Parathyroid adenoma (tissue), 2 donors: ENCODE measurements around the gene XRCC1.

ENCODE experiments used
- H2AFZ ChIP-seq: fragments of 300-600 bp; sonication (generic); one replicate; pipeline ENCODE4 v1.7.0; 2017; ENCODE audit warnings: antibody characterized with exemption, mild to moderate bottlenecking
- H3K27ac ChIP-seq: fragments of 300-600 bp; sonication (generic); one replicate; pipeline ENCODE4 v1.7.0; 2017
- H3K27me3 ChIP-seq: fragments of 300-600 bp; sonication (generic); one replicate; pipeline ENCODE4 v1.7.0; 2017; ENCODE audit warnings: low read length; ENCODE audit not compliant: control insufficient read depth, insufficient read depth
- H3K36me3 ChIP-seq: fragments of 300-600 bp; sonication (generic); one replicate; pipeline ENCODE4 v1.7.0; 2017; ENCODE audit warnings: low read length; ENCODE audit not compliant: control insufficient read depth, insufficient read depth
- H3K4me1 ChIP-seq: fragments of 300-600 bp; sonication (generic); one replicate; pipeline ENCODE4 v1.7.0; 2017; ENCODE audit warnings: control low read depth
- H3K4me2 ChIP-seq: fragments of 300-600 bp; sonication (generic); one replicate; pipeline ENCODE4 v1.7.0; 2017; ENCODE audit warnings: low read length
- H3K4me3 ChIP-seq: fragments of 300-600 bp; sonication (generic); one replicate; pipeline ENCODE4 v1.7.0; 2017; ENCODE audit warnings: low read depth, low read length
- H3K79me2 ChIP-seq: fragments of 300-600 bp; sonication (generic); one replicate; pipeline ENCODE4 v1.7.0; 2017; ENCODE audit warnings: control low read depth
- H3K9ac ChIP-seq: fragments of 300-600 bp; sonication (generic); one replicate; pipeline ENCODE4 v1.7.0; 2017; ENCODE audit warnings: mild to moderate bottlenecking
- H3K9me3 ChIP-seq: fragments of 300-600 bp; sonication (generic); one replicate; pipeline ENCODE4 v1.7.0; 2017; ENCODE audit warnings: low read length; ENCODE audit not compliant: control insufficient read depth
- CTCF ChIP-seq: fragments of 300-600 bp; sonication (generic); IDR thresholded peaks from one replicate; pipeline ENCODE4 v1.7.0; 2017; ENCODE audit warnings: antibody characterized with exemption, mild to moderate bottlenecking
- donor health status: primary hyperparathyroidism.

Gene XRCC1

DNA sequence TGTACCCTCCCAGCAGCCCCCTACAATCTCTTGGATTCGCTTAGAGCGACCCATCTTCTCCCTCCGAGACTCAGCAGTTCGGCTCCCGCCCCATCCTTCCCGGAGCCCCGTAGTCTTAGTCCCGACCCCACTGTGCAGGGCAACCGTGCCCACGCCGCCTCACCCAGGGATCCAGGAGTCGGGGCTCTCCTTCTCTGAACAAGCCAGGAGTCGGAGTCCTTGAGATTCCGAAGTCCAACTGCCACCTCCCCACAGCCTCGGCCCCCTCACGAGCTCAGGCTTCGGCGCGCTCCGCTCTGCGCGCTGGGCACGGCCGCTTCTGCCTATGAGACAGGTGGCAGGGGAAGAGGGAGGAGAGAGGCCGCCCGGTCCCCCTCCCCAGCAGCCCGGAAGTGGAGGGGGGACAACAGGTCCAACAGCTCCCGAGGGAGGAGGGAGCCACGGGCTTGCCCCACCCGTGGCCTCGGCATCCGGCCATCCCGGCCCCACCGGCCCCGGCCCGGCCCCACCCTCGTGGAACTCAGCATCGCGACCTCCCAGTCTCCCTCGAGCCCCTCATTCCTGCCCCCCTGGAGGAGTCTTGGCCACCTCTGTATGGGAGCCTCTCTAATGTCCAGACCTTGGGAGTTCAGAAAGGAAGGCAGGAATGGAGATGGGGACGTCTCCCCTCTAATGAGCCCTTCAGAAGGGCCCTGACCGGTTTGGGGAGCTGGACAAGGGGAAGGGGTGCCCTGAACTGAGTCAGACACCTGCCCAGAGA lies 70.7 kb downstream of the XRCC1 start, which contains the start of gene PHLDB3:
PHLDB3 (minus strand) TSS at position 321 of the 760 bp plus-strand sequence. CDS start 628 bp downstream, outside the sequence.
- peak within 1 kb of the TSS; percentile 80 for H3K27ac ChIP-seq
- peak within 1 kb of the TSS; percentile 95 for H2AFZ ChIP-seq
- H3K9me3 ChIP-seq = no peaks in the 10 kb centered on the region
- H3K36me3 ChIP-seq = no peaks in the 10 kb centered on the region
- peaks cover 6% of the 10 kb centered on the region for H3K4me1 ChIP-seq
- H3K4me2 ChIP-seq = peak within 1 kb of the TSS; percentile 99
- no peak for TF ChIP-seq CTCF
- no peaks in the 10 kb centered on the region for H3K79me2 ChIP-seq
- H3K27me3 ChIP-seq = no peaks in the 10 kb centered on the region
- H3K4me3 ChIP-seq = peak within 1 kb of the TSS; percentile 90
- H3K9ac ChIP-seq = peak within 1 kb of the TSS; percentile 32

- Histone ChIP-seq H3K4me2 (peak overlapping the region; percentile 99), H3K27ac (peak overlapping the region; percentile 80), H3K79me2 (no peaks in the 10 kb centered on the region), H3K4me3 (peak overlapping the region; percentile 90), H3K27me3 (no peaks in the 10 kb centered on the region), H3K9ac (peak overlapping the region; percentile 32), H3K4me1 (peaks cover 6% of the 10 kb centered on the region), H3K9me3 (no peaks in the 10 kb centered on the region), H2AFZ (peak overlapping the region; percentile 95), H3K36me3 (no peaks in the 10 kb centered on the region)
- TF ChIP-seq CTCF = peak; percentile 14
Measured at GRCh38 chr19:43503501-43504425, 71.6 kb downstream of the XRCC1 start.

DNA sequence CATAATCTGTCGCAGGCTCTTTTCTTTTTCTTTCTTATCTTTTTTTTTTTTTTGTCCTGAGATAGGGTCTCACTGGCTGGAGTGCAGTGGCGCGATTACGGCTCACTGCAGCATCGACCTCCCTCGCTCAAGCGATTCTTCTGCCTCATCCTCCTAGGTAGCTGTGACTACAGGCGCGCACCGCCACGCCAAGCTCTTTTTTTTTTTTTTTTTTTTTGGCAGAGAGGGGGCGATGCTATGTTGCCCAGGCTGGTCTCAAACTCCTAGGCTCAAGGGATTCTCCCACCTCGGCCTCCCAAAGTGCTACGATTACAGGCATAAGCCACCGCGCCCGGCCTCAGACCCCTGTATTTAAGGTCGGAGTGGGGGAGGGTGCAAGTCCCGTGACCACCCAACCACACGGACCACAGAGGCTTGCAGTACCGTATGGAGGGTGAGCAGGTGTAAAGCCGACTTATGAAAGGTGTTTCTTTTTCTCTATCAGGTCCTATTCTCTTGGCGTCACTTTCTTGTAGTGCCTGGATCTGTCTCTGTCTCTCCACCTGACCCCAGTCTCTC lies 72.8 kb downstream of the XRCC1 start:
- no peak overlapping the region for H3K4me3 ChIP-seq
- H3K9ac ChIP-seq = no peak overlapping the region
- no peak overlapping the region for H3K27ac ChIP-seq

More for the DNA sequence above, 72.8 kb downstream of the XRCC1 start:
- Histone ChIP-seq H3K9me3 (no peaks in the 10 kb centered on the region), H3K36me3 (no peaks in the 10 kb centered on the region), H3K27me3 (no peaks in the 10 kb centered on the region), H3K79me2 (no peaks in the 10 kb centered on the region), H3K4me1 (peaks cover 6% of the 10 kb centered on the region), H2AFZ (no peak overlapping the region), H3K4me2 (no peak overlapping the region)
- TF ChIP-seq CTCF = no peak
